Right lobe of liver (tissue), 6 donors: ENCODE data around the gene TAPBPL. TPM values are rescaled to one million over a fixed set of nuclear protein-coding genes. Genes with fewer than 3 reads are reported as not detected.

Source experiments
- ATAC-seq, 4 donors: fragments of 200-7000 bp; cut with Tn5 transposase; one replicate each; pipeline ENCODE4 v1.9.1; 2020; ENCODE audit warnings: mild to moderate bottlenecking in 4 of 4, moderate library complexity in 4 of 4
- DNase-seq, 3 donors: peaks; one replicate each; pipeline ENCODE4 v3.0.0-alpha.2; 2020
- H3K27ac ChIP-seq, 3 donors: fragments of 200-600 bp; one replicate each; pipeline ENCODE4 v1.8.0; 2022
- H3K27me3 ChIP-seq, 2 donors: fragments of 200-600 bp; one replicate each; pipeline ENCODE4 v1.8.0; 2022
- H3K36me3 ChIP-seq, 4 donors: fragments of 200-600 bp; sonication (generic) in 1 of 4; one replicate each; pipeline versions ENCODE4 v1.5.1 to v1.8.0; 2017 to 2022; ENCODE audit warnings: control low read depth in 1 of 4
- H3K4me1 ChIP-seq, 4 donors: fragments of 200-600 bp; sonication (generic) in 1 of 4; one replicate each; pipeline versions ENCODE4 v1.5.1 to v1.8.0; 2017 to 2022; ENCODE audit warnings: control low read depth in 1 of 4
- H3K4me3 ChIP-seq, 3 donors: fragments of 200-600 bp; one replicate each; pipeline ENCODE4 v1.8.0; 2022
- H3K9me3 ChIP-seq, 4 donors: fragments of 200-600 bp; sonication (generic) in 1 of 4; one replicate each; pipeline versions ENCODE4 v1.5.1 to v1.8.0; 2017 to 2022; ENCODE audit warnings: control low read depth in 1 of 4
- CTCF ChIP-seq, 4 donors: fragments of 200-600 bp in 3 of 4; fragments of 450-650 bp in 1 of 4; IDR thresholded peaks; one replicate each; pipeline versions ENCODE4 v1.5.1 to v1.8.0; 2016 to 2022; ENCODE audit warnings: antibody characterized with exemption in 4 of 4, mild to moderate bottlenecking in 2 of 4
- POLR2A ChIP-seq: fragments of 450-650 bp; IDR thresholded peaks from one replicate; pipeline ENCODE4 v1.6.1; 2017; ENCODE audit warnings: antibody characterized with exemption, mild to moderate bottlenecking
- WGBS: methylation state at CpG from one replicate; pipeline ENCODE4 v1.1.6; 2018; ENCODE audit warnings: low coverage, low lambda C conversion rate; ENCODE audit not compliant: insufficient coverage; ENCODE audit errors: missing lambda C conversion rate; 5-methylcytosine and 5-hydroxymethylcytosine counted together
- intact Hi-C, 2 donors: fragments of 100-400 bp; cut with DNase I; formaldehyde crosslinking; loops; one replicate each; pipeline versions ENCODE4 v1.11.2 to v1.14.1; 2022
- total RNA-seq, 6 experiments: library from RNA; depleted of rRNA in 2 of 6; stranded (reverse); fragments of >200 nt in 2 of 6; fragmentation: NEBNext Ultra II Directional in 3 of 6; extraction: Animal tissue kit (Norgen Biotek cat#: 25700) in 3 of 6; gene quantifications; one replicate each; pipeline versions ENCODE4 v1.1.0 to v1.2.4, GENCODE V29; 2016 to 2023
- donor health status: DM: no; HTN: yes; CAD: no.
- donor health status: DM: no; HTN: no; CAD: no.
- donor health status: DM: no; HTN: no; CAD: no.
- donor health status: DM: no; HTN: yes; CAD: no.
- donor health status: DM: no; HTN: yes; CAD: no.

Gene TAPBPL
- total RNA-seq, 6 experiments from 2014 or later = 13.8 to 29.3 (median 21.4) TPM

- Histone ChIP-seq H3K4me3 (no peak overlapping the region), H3K36me3 (peaks cover 0 to 16% (median 2%) of the 10 kb centered on the region in 4 donors), H3K27me3 (no peaks in the 10 kb centered on the region), H3K4me1 (no peaks in the 10 kb centered on the region), H3K9me3 (no peaks in the 10 kb centered on the region), H3K27ac (no peak overlapping the region)
- TF ChIP-seq POLR2A (no peak), CTCF (IDR thresholded peaks at IDR 0.05) (no peak)
- intact Hi-C loops = no loop called here
- no peak for DNase-seq
- 77% methylated on average over 9 of the region's 12 CpGs for WGBS
- no peak for ATAC-seq
Measured at GRCh38 chr12:6507102-6507998, 55.5 kb downstream of the TAPBPL start.

DNA sequence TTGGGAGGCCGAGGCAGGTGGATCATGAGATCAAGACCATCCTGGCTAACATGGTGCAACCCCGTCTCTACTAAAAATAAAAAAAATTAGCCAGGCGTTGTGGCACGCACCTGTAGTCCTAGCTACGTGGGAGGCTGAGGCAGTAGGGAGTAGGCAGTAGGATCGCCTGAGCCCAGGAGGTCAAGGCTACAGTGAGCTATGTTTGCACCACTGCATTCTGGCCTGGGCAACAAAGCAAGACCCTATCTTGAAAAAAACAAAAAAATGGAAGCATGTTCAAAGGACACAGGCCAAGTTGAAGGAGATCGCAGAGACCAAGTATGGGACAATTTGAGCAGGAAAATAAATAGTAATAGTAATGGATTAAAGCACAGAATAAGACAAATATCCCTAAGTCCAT, 56.2 kb downstream of the TAPBPL start:
- H3K4me1 ChIP-seq = no peaks in the 10 kb centered on the region
- H3K9me3 ChIP-seq = no peaks in the 10 kb centered on the region
- no peak for ATAC-seq
- H3K27ac ChIP-seq = no peak overlapping the region
- H3K36me3 ChIP-seq = peaks cover 0 to 23% (median 2%) of the 10 kb centered on the region in 4 donors
- no peak for DNase-seq
- H3K4me3 ChIP-seq = no peak overlapping the region
- 81% methylated on average over 7 of the region's 7 CpGs for WGBS
- TF ChIP-seq CTCF (IDR thresholded peaks at IDR 0.05) (no peak), POLR2A (no peak)
- intact Hi-C loops = no loop called here
- H3K27me3 ChIP-seq = no peaks in the 10 kb centered on the region

Other genes with a start within 250 kb of the TAPBPL start
- 1 to 10 TPM; 2.3 to 5.5 (median 3.3) TPM for gene PLEKHG6, start 141.4 kb upstream of the TAPBPL start, total RNA-seq
- 100 to 1,000 TPM in 4 of 6 experiments, 10 to 100 TPM in 2; 70.6 to 199 (median 117) TPM for gene TNFRSF1A, start 110.0 kb upstream of the TAPBPL start, total RNA-seq
- gene SCNN1A, start 76.5 kb upstream of the TAPBPL start, total RNA-seq = 1 to 10 TPM; 2.1 to 9.5 (median 6.0) TPM
- gene LTBR, start 67.9 kb upstream of the TAPBPL start, total RNA-seq = 100 to 1,000 TPM in 3 of 6 experiments, 10 to 100 TPM in 3; 83.8 to 235 (median 103) TPM
- 1 to 10 TPM in 1 of 6 experiments, under 1 TPM in 4, not detected in 1; 0.33 to 1.2 (median 0.68) TPM for gene CD27, start 7.1 kb upstream of the TAPBPL start, total RNA-seq
- 1 to 10 TPM; 3.5 to 6.5 (median 6.0) TPM for gene VAMP1, start 18.6 kb downstream of the TAPBPL start, total RNA-seq
- gene MRPL51, start 41.2 kb downstream of the TAPBPL start, total RNA-seq = 100 to 1,000 TPM in 1 of 6 experiments, 10 to 100 TPM in 5; 38.2 to 104 (median 80.2) TPM
- gene NCAPD2, start 42.1 kb downstream of the TAPBPL start, total RNA-seq = 10 to 100 TPM in 2 of 6 experiments, 1 to 10 TPM in 4; 6.2 to 40.9 (median 8.4) TPM
- 1,000 to 10,000 TPM in 4 of 6 experiments, 100 to 1,000 TPM in 2; 788 to 3,247 (median 1,580) TPM for gene GAPDH, start 82.5 kb downstream of the TAPBPL start, total RNA-seq
- 1 to 10 TPM; 5.5 to 9.3 (median 7.4) TPM for gene IFFO1, start 104.0 kb downstream of the TAPBPL start, total RNA-seq
- gene NOP2, start 116.2 kb downstream of the TAPBPL start, total RNA-seq = 10 to 100 TPM; 12.6 to 20.1 (median 18.5) TPM
- 100 to 1,000 TPM in 1 of 6 experiments, 10 to 100 TPM in 5; 66.7 to 102 (median 82.3) TPM for gene CHD4, start 155.3 kb downstream of the TAPBPL start, total RNA-seq
- 1 to 10 TPM in 1 of 6 experiments, under 1 TPM in 5; 0.31 to 1.5 (median 0.78) TPM for gene LPAR5, start 183.9 kb downstream of the TAPBPL start, total RNA-seq
- gene ACRBP, start 195.4 kb downstream of the TAPBPL start, total RNA-seq = 1 to 10 TPM in 4 of 6 experiments, under 1 TPM in 1, not detected in 1; 0.95 to 3.3 (median 1.7) TPM
- 10 to 100 TPM; 10.6 to 20.0 (median 17.0) TPM for gene ING4, start 211.1 kb downstream of the TAPBPL start, total RNA-seq
- gene ZNF384, start 237.3 kb downstream of the TAPBPL start, total RNA-seq = 10 to 100 TPM; 11.9 to 22.3 (median 18.3) TPM
- not detected for gene PIANP, start 248.8 kb downstream of the TAPBPL start, total RNA-seq